Suprapubic skin (tissue), 4 donors: ENCODE measurements around the gene PPP1R13B. TPM values are rescaled to one million over a fixed set of nuclear protein-coding genes. Genes with fewer than 3 reads are reported as not detected.
"Not testable (repeated sequence)": the region's sequence is repeated elsewhere in the genome, so short reads cannot be mapped to it uniquely, and the experiment has no call there.

Experiments used
- DNase-seq, 2 donors: peaks; one replicate each; pipeline ENCODE4 v3.0.0-alpha.2; 2019; ENCODE audit warnings: low spot score in 2 of 2
- H3K27ac ChIP-seq: fragments of 200-600 bp; sonication (generic); one replicate; pipeline ENCODE4 v1.5.1; 2019
- H3K27me3 ChIP-seq: fragments of 200-600 bp; sonication (generic); one replicate; pipeline ENCODE4 v1.5.1; 2019
- H3K36me3 ChIP-seq: fragments of 200-600 bp; sonication (generic); one replicate; pipeline ENCODE4 v1.5.1; 2019
- H3K4me1 ChIP-seq: fragments of 200-600 bp; sonication (generic); one replicate; pipeline ENCODE4 v1.5.1; 2019
- H3K4me3 ChIP-seq: fragments of 200-600 bp; sonication (generic); one replicate; pipeline ENCODE4 v1.5.1; 2019; ENCODE audit warnings: mild to moderate bottlenecking
- H3K9me3 ChIP-seq: fragments of 200-600 bp; sonication (generic); one replicate; pipeline ENCODE4 v1.5.1; 2019
- EP300 ChIP-seq: sonication (generic); formaldehyde crosslinking; IDR thresholded peaks from one replicate; pipeline ENCODE4 v1.6.1; 2017; ENCODE audit warnings: antibody characterized with exemption
- POLR2A ChIP-seq, 2 donors: fragments of 450-650 bp; IDR thresholded peaks; one replicate each; pipeline ENCODE4 v1.6.1; 2017; ENCODE audit warnings: antibody characterized with exemption in 2 of 2, mild to moderate bottlenecking in 2 of 2, moderate library complexity in 2 of 2
- POLR2AphosphoS5 ChIP-seq, 3 donors: sonication (generic); formaldehyde crosslinking; IDR thresholded peaks; one replicate each; pipeline ENCODE4 v1.6.1; 2017; ENCODE audit warnings: antibody characterized with exemption in 3 of 3
- WGBS: methylation state at CpG from one replicate; pipeline ENCODE4 v1.1.5; 2018; 5-methylcytosine and 5-hydroxymethylcytosine counted together
- total RNA-seq, 4 donors: library from RNA; depleted of rRNA; stranded (reverse); fragments of >200 nt; gene quantifications; one replicate each; pipeline ENCODE4 v1.1.0, GENCODE V29; 2016
- TF ChIP-seq, protein P1 (sequence below), 2 donors: fragments of 200-600 bp in 1 of 2; fragments of 450-650 bp in 1 of 2; sonication (generic) in 1 of 2; IDR thresholded peaks; one replicate each; pipeline ENCODE4 v1.5.1; 2016 to 2019; ENCODE audit warnings: antibody characterized with exemption in 2 of 2, mild to moderate bottlenecking in 1 of 2, moderate library complexity in 1 of 2

PPP1R13B gene
- total RNA-seq, 4 donors from 2014 or later, result 21.7 to 51.6 (median 36.4) TPM

DNA sequence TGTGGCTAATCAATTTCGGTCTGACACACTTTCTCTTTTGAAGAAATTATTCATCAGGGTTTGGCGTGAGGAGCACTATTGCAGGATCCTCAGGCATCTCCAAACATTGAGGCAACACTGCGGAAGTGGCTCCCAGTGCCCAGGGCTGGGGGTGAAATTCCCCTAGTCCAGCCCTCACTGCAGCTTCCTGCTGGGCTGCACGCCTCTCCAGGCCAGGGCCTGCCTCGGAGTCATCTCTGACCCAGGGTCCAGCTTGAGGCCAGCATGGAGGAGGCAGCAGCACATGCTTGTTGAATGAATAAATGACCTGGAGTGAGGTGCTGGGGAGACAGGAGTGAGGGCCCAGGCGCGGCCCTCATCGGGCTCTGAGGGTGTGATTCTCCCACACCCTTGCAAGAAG is 44.9 kb upstream of the PPP1R13B start:
- Histone ChIP-seq H3K27ac (no peak overlapping the region), H3K27me3 (no peaks in the 10 kb centered on the region), H3K4me3 (no peak overlapping the region), H3K36me3 (no peaks in the 10 kb centered on the region), H3K9me3 (no peaks in the 10 kb centered on the region), H3K4me1 (peaks cover 21% of the 10 kb centered on the region)
- TF ChIP-seq EP300, result no peak
- no peak for TF ChIP-seq POLR2A (IDR thresholded peaks at IDR 0.05)
- TF ChIP-seq, protein P1, sequence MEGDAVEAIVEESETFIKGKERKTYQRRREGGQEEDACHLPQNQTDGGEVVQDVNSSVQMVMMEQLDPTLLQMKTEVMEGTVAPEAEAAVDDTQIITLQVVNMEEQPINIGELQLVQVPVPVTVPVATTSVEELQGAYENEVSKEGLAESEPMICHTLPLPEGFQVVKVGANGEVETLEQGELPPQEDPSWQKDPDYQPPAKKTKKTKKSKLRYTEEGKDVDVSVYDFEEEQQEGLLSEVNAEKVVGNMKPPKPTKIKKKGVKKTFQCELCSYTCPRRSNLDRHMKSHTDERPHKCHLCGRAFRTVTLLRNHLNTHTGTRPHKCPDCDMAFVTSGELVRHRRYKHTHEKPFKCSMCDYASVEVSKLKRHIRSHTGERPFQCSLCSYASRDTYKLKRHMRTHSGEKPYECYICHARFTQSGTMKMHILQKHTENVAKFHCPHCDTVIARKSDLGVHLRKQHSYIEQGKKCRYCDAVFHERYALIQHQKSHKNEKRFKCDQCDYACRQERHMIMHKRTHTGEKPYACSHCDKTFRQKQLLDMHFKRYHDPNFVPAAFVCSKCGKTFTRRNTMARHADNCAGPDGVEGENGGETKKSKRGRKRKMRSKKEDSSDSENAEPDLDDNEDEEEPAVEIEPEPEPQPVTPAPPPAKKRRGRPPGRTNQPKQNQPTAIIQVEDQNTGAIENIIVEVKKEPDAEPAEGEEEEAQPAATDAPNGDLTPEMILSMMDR (IDR thresholded peaks at IDR 0.05), result no peak
- TF ChIP-seq POLR2AphosphoS5 (IDR thresholded peaks at IDR 0.05), result no peak
- 89% methylated on average over 8 of the region's 8 CpGs for WGBS
- no peak for DNase-seq

GRCh38 chr14:103891667-103892215 is 44.4 kb upstream of the PPP1R13B start:
- DNase-seq, result no peak
- no peak overlapping the region for H3K4me3 ChIP-seq
- no peaks in the 10 kb centered on the region for H3K36me3 ChIP-seq
- 93% methylated on average over 13 of the region's 15 CpGs for WGBS
- TF ChIP-seq, protein P1 (IDR thresholded peaks at IDR 0.05), result no peak
- TF ChIP-seq POLR2A (IDR thresholded peaks at IDR 0.05) (no peak), EP300 (no peak)
- peaks cover 23% of the 10 kb centered on the region for H3K4me1 ChIP-seq
- H3K9me3 ChIP-seq, result no peaks in the 10 kb centered on the region
- no peak overlapping the region for H3K27ac ChIP-seq
- H3K27me3 ChIP-seq, result no peaks in the 10 kb centered on the region

DNA sequence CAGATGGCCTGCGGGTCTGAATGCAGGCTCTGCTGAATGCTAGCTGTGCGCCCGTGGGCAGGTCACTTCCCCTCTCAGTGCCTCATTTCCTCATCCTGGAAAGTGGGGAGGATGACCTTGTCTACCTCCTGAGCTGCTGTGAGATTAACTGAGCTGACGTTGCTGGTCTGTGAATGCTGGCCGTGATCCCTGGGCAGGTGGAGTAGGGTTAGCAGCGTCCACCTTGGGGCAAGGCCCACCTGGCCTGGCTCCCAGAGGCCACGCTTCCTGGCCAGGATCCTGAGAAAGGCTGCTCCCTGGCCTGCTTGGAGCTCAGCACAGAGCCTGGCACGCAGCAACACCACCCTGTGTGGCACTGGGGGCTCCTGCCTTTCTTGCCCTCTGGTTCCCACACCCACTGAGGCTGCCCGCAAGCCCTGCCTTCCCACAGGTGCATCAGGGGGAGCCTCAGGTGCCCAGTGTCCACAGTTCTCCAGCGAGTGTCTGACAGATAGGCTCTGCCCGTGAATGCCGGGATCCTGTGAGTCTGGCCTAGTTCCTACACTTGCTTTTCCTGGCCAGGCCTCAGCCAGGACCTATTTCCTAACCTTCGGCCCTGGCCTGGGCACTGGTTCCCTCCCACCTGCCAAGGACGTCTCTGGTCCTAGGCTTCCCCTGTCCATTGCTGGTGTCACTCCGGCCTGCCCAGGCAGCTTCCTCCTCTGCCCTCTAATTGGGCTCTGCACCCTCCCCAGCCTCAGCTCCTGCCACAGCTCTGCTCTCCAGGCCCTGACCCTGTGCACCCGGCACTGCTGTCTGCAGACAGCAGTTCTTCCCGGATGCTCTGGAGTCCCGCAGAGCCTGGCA is 43.7 kb upstream of the PPP1R13B start:
- Histone ChIP-seq H3K4me1 (peaks cover 23% of the 10 kb centered on the region), H3K9me3 (no peaks in the 10 kb centered on the region), H3K36me3 (no peaks in the 10 kb centered on the region), H3K27ac (no peak overlapping the region), H3K27me3 (no peaks in the 10 kb centered on the region), H3K4me3 (no peak overlapping the region)
- TF ChIP-seq POLR2AphosphoS5 (IDR thresholded peaks at IDR 0.05) (no peak), POLR2A (IDR thresholded peaks at IDR 0.05) (no peak), EP300 (no peak)
- DNase-seq, result no peak
- 60% methylated on average over 8 of the region's 18 CpGs for WGBS

DNA sequence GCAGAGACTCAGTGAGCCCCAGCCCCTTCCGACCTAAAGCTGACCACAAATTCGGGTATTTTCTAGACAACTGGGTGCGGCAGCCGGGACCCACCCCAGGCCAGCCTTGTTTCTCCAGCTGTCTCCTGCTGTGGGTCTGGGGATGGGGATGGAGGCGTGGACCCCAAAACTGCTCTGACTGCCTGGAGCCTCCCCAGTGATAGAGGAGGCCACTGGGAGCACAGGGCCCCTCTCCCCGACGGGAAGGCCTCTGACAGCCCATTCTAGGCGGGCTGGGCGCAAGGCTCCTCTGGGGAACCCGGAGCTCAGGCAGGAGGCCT is 42.6 kb upstream of the PPP1R13B start:
- Histone ChIP-seq H3K27ac (no peak overlapping the region), H3K4me1 (peaks cover 23% of the 10 kb centered on the region), H3K9me3 (no peaks in the 10 kb centered on the region), H3K36me3 (no peaks in the 10 kb centered on the region), H3K4me3 (no peak overlapping the region), H3K27me3 (no peaks in the 10 kb centered on the region)
- TF ChIP-seq POLR2A (IDR thresholded peaks at IDR 0.05) (no peak), POLR2AphosphoS5 (IDR thresholded peaks at IDR 0.05) (no peak), EP300 (no peak)
- TF ChIP-seq, protein P1 (IDR thresholded peaks at IDR 0.05), result no peak
- DNase-seq, result no peak
- WGBS, result 48% methylated on average over 3 of the region's 10 CpGs

DNA sequence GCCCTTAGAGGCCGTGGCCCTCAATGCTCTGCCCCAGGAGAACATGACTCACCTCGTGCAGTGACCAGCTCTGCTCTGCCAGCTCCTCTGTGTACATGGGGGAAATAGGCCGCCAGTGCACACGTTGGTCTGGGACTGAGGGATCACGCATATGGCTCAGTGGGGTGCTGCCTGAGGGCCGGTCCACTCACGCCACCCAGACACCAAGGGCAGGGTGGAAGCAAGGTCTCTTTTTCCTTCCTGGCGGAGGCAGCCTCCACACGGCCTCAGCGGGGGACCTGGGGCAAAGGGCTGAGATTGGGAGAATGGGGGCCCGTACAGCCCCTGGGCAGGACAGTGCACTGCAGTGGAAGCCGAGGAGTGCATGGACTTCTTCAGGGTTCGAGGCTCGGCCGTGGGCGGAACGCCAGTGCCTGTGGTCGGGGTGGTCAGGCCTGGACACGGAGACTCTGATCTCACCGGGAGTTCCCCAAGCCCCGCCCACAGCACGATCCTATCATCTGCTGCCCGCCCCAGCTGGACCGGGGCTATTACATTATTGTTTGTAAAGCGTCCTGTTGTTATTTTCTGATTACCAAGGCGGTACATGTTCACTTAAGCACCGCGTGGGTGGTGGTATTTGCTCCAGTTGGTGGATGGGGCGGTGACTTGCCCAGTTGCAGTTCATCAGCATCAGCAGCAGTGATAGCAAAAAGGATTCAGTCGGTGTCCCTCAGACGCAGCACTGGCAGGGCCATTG is 42.1 kb upstream of the PPP1R13B start:
- Histone ChIP-seq H3K27me3 (no peaks in the 10 kb centered on the region), H3K9me3 (no peaks in the 10 kb centered on the region), H3K36me3 (no peaks in the 10 kb centered on the region), H3K4me3 (no peak overlapping the region), H3K27ac (no peak overlapping the region), H3K4me1 (peaks cover 19% of the 10 kb centered on the region)
- WGBS, result 58% methylated on average over 21 of the region's 31 CpGs
- TF ChIP-seq, protein P1 (IDR thresholded peaks at IDR 0.05), result no peak
- TF ChIP-seq POLR2AphosphoS5 (IDR thresholded peaks at IDR 0.05) (no peak), EP300 (no peak), POLR2A (IDR thresholded peaks at IDR 0.05) (no peak)
- no peak for DNase-seq

GRCh38 chr14:103889002-103889312 is 41.6 kb upstream of the PPP1R13B start:
- not testable (repeated sequence) for H3K36me3 ChIP-seq, H3K27me3 ChIP-seq, DNase-seq, H3K9me3 ChIP-seq, H3K27ac ChIP-seq, H3K4me3 ChIP-seq
- peaks cover 19% of the 10 kb centered on the region for H3K4me1 ChIP-seq
- WGBS, result 97% methylated on average over 6 of the region's 8 CpGs
